OCI-LY1 (cell line): Measurements from ENCODE around the gene CLDN19.

Experiments
- EZH2 ChIP-seq: fragments of 200-600 bp; sonication (generic), shearing (Covaris generic); IDR thresholded peaks from 2 replicates; pipeline ENCODE4 v1.8.0; 2017; ENCODE audit warnings: borderline replicate concordance, mixed run types, mild to moderate bottlenecking, antibody characterized with exemption, low read length, moderate library complexity, mixed read lengths
- TF ChIP-seq, protein P1 (sequence below): fragments of 200-600 bp; sonication (generic), shearing (Covaris generic); IDR thresholded peaks from 2 replicates; pipeline ENCODE4 v1.5.1; 2017; ENCODE audit warnings: mild to moderate bottlenecking, antibody characterized with exemption, low read length, moderate library complexity, mixed read lengths

DNA sequence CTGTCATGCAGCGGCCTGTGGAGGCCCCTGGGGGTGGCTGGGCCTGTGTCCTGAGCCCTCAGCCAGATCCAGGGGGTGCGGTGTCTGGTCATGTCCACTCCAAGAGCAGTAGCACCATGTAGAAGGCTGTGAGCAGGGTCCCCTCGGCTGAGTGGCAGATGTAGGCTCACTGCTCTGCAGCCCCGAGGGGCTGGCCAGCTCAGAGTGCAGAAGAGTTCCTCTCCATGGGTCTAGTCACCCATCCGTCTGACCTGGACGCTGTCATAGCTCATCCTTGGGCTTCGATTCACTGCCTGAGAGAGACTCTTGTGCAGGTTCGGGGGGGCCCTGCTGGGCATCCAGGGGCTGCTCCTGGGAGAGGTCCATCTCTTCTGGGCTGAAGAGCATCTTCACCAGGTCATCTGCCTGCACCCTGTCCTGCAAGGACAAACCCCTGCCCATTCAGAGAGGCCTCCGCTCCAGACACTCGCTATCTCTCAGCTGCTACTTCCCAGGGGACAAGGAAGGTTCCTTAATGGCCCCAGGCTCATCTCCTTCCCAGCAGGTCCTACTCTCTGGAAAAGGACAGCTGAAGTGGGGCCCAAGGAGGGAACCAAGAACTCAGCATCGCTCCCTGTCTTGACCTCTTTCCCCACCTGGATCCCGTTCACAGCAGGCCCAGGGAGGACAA, 6.5 kb upstream of the CLDN19 start:
- TF ChIP-seq, protein P1, sequence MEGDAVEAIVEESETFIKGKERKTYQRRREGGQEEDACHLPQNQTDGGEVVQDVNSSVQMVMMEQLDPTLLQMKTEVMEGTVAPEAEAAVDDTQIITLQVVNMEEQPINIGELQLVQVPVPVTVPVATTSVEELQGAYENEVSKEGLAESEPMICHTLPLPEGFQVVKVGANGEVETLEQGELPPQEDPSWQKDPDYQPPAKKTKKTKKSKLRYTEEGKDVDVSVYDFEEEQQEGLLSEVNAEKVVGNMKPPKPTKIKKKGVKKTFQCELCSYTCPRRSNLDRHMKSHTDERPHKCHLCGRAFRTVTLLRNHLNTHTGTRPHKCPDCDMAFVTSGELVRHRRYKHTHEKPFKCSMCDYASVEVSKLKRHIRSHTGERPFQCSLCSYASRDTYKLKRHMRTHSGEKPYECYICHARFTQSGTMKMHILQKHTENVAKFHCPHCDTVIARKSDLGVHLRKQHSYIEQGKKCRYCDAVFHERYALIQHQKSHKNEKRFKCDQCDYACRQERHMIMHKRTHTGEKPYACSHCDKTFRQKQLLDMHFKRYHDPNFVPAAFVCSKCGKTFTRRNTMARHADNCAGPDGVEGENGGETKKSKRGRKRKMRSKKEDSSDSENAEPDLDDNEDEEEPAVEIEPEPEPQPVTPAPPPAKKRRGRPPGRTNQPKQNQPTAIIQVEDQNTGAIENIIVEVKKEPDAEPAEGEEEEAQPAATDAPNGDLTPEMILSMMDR = no peak
- TF ChIP-seq EZH2 = no peak
